Neural cell (in vitro differentiated cells): Measurements from ENCODE around the gene PDPK1.

Experiments
- TF ChIP-seq, protein P1 (sequence below): fragments of 450-650 bp; IDR thresholded peaks from 2 replicates; pipeline ENCODE4 v1.5.1; 2014; ENCODE audit warnings: antibody characterized with exemption, mild to moderate bottlenecking, moderate library complexity; ENCODE audit not compliant: poor library complexity, severe bottlenecking
- TF ChIP-seq, protein P2 (sequence below): IDR thresholded peaks from 2 replicates; pipeline ENCODE4 v1.6.1; 2012; ENCODE audit warnings: borderline replicate concordance

DNA sequence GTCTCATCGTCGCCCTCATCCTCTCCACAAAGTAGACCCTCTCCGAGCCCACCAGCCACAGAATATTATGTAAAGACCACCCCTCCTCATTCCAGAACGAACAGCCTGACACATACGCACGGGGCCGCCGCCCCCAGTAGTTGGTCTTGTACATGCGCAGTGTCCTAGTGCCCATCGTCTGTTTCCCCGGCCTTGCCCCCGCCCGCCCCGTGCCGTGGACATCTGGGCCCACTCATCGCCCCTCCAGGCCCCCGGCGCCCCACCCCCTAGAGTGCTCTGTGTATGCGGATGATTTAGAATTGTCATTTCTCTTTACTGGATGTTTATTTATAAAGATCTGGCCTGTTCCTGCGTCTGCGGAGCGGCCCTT lies 18.1 kb upstream of the PDPK1 start:
- TF ChIP-seq, protein P1, sequence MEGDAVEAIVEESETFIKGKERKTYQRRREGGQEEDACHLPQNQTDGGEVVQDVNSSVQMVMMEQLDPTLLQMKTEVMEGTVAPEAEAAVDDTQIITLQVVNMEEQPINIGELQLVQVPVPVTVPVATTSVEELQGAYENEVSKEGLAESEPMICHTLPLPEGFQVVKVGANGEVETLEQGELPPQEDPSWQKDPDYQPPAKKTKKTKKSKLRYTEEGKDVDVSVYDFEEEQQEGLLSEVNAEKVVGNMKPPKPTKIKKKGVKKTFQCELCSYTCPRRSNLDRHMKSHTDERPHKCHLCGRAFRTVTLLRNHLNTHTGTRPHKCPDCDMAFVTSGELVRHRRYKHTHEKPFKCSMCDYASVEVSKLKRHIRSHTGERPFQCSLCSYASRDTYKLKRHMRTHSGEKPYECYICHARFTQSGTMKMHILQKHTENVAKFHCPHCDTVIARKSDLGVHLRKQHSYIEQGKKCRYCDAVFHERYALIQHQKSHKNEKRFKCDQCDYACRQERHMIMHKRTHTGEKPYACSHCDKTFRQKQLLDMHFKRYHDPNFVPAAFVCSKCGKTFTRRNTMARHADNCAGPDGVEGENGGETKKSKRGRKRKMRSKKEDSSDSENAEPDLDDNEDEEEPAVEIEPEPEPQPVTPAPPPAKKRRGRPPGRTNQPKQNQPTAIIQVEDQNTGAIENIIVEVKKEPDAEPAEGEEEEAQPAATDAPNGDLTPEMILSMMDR = no peak
- TF ChIP-seq, protein P2, sequence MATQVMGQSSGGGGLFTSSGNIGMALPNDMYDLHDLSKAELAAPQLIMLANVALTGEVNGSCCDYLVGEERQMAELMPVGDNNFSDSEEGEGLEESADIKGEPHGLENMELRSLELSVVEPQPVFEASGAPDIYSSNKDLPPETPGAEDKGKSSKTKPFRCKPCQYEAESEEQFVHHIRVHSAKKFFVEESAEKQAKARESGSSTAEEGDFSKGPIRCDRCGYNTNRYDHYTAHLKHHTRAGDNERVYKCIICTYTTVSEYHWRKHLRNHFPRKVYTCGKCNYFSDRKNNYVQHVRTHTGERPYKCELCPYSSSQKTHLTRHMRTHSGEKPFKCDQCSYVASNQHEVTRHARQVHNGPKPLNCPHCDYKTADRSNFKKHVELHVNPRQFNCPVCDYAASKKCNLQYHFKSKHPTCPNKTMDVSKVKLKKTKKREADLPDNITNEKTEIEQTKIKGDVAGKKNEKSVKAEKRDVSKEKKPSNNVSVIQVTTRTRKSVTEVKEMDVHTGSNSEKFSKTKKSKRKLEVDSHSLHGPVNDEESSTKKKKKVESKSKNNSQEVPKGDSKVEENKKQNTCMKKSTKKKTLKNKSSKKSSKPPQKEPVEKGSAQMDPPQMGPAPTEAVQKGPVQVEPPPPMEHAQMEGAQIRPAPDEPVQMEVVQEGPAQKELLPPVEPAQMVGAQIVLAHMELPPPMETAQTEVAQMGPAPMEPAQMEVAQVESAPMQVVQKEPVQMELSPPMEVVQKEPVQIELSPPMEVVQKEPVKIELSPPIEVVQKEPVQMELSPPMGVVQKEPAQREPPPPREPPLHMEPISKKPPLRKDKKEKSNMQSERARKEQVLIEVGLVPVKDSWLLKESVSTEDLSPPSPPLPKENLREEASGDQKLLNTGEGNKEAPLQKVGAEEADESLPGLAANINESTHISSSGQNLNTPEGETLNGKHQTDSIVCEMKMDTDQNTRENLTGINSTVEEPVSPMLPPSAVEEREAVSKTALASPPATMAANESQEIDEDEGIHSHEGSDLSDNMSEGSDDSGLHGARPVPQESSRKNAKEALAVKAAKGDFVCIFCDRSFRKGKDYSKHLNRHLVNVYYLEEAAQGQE = no peak
